Transverse colon (tissue), 4 donors: ENCODE data around the gene LYPD6B. TPM values are rescaled to one million over a fixed set of nuclear protein-coding genes. Genes with fewer than 3 reads are reported as not detected.

Experiments
- DNase-seq: peaks from one replicate; pipeline ENCODE4 v3.0.0-alpha.2; 2019
- H3K27ac ChIP-seq, 4 donors: fragments of 200-600 bp; sonication (generic); 2 replicates each; pipeline ENCODE4 v1.5.1; 2016 to 2018; ENCODE audit warnings: inconsistent platforms in 4 of 4
- H3K27me3 ChIP-seq: fragments of 200-600 bp; sonication (generic); 2 replicates; pipeline ENCODE4 v1.5.1; 2017; ENCODE audit warnings: inconsistent platforms
- H3K36me3 ChIP-seq, 4 donors: fragments of 200-600 bp; sonication (generic); 2 replicates each; pipeline ENCODE4 v1.5.1; 2017 to 2019; ENCODE audit warnings: inconsistent platforms in 4 of 4
- H3K4me1 ChIP-seq, 4 donors: fragments of 200-600 bp; sonication (generic); 2 replicates each; pipeline ENCODE4 v1.5.1; 2017 to 2020; ENCODE audit warnings: inconsistent platforms in 4 of 4
- H3K4me3 ChIP-seq, 4 donors: fragments of 200-600 bp; sonication (generic); 1 replicate in 1 of 4; 2 replicates in 3 of 4; pipeline versions ENCODE4 v1.5.1 to v1.6.1; 2017 to 2019; ENCODE audit warnings: inconsistent platforms in 4 of 4
- H3K9me3 ChIP-seq, 2 donors: fragments of 200-600 bp; sonication (generic); 2 replicates each; pipeline ENCODE4 v1.5.1; 2017 to 2019; ENCODE audit warnings: inconsistent platforms in 2 of 2
- EP300 ChIP-seq: sonication (generic); formaldehyde crosslinking; IDR thresholded peaks from one replicate; pipeline ENCODE4 v1.6.1; 2017; ENCODE audit warnings: antibody characterized with exemption, low read depth
- POLR2A ChIP-seq: fragments of 450-650 bp; IDR thresholded peaks from one replicate; pipeline ENCODE4 v1.6.1; 2016; ENCODE audit warnings: antibody characterized with exemption, mild to moderate bottlenecking, moderate library complexity
- POLR2AphosphoS5 ChIP-seq, 3 donors: sonication (generic); formaldehyde crosslinking; IDR thresholded peaks; one replicate each; pipeline ENCODE4 v1.6.1; 2016; ENCODE audit warnings: antibody characterized with exemption in 3 of 3
- WGBS, 2 donors: methylation state at CpG; one replicate each; pipeline ENCODE4 v1.1.5; 2018; ENCODE audit warnings: low coverage in 1 of 2; 5-methylcytosine and 5-hydroxymethylcytosine counted together
- in situ Hi-C, 4 donors: fragments of 200-750 bp; cut with MboI; loops; one replicate each; pipeline versions ENCODE4 v1.15.0 to v1.15.1; 2017; ENCODE audit warnings: low sequenced_read_pairs in 3 of 4, low pct_ligation_motif_present in 1 of 4, low pct_unique_long_range_greater_than_20kb in 1 of 4
- intact Hi-C: fragments of 100-400 bp; cut with DNase I; formaldehyde crosslinking; loops from one replicate; pipeline ENCODE4 v1.15.1; 2023; ENCODE audit warnings: low total_unique reads
- total RNA-seq, 4 donors: library from RNA; depleted of rRNA; stranded (reverse); fragments of >200 nt; gene quantifications; one replicate each; pipeline ENCODE4 v1.1.0, GENCODE V29; 2016
- TF ChIP-seq, protein P1 (sequence below), 5 experiments: fragments of 200-600 bp in 3 of 5; fragments of 450-650 bp in 2 of 5; sonication (generic) in 3 of 5; IDR thresholded peaks; 1 replicate in 2 of 5; 2 replicates in 3 of 5; pipeline ENCODE4 v1.5.1; 2016 to 2017; ENCODE audit warnings: antibody characterized with exemption in 5 of 5, inconsistent platforms in 3 of 5, mild to moderate bottlenecking in 2 of 5, moderate library complexity in 1 of 5

The LYPD6B gene
- total RNA-seq, 4 donors from 2014 or later: 1.1 to 3.1 (median 2.6) TPM; not detected in 1

DNA sequence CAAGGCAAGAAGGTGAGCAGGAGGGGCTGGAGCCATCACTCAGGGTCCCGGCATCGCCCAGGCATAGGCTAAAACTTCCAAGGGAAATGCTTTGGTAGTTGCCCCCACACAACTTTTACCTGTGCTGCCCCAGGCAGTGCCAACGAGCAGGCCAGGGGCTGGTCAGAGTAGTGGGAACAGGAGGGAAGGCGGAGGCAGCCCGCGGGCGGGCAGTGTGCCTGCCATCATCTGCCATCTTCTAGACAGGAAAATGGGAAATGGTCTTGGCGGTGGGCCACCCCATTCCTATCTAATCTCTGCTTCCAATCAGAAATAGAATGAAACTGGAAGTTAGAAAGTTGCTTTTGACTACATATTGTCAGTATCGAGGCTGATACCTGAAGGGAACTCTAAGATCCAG, 26.0 kb upstream of the LYPD6B start:
- Histone ChIP-seq H3K9me3 (no peaks in the 10 kb centered on the region), H3K27me3 (no peaks in the 10 kb centered on the region), H3K27ac (no peak overlapping the region), H3K4me3 (no peak overlapping the region), H3K4me1 (peaks cover 0 to 4% (median 1%) of the 10 kb centered on the region in 4 donors), H3K36me3 (no peaks in the 10 kb centered on the region)
- in situ Hi-C loops (loop anchor here in 1 of 4 donors (10.0 kb wide), 1 partner anchor 302 kb away; no protein-coding TSS in a partner anchor), intact Hi-C loops (no loop called here)
- no peak for DNase-seq
- 88 to 100% methylated on average over 4 to 9 of the region's 9 CpGs for WGBS, 2 donors
- TF ChIP-seq, protein P1, sequence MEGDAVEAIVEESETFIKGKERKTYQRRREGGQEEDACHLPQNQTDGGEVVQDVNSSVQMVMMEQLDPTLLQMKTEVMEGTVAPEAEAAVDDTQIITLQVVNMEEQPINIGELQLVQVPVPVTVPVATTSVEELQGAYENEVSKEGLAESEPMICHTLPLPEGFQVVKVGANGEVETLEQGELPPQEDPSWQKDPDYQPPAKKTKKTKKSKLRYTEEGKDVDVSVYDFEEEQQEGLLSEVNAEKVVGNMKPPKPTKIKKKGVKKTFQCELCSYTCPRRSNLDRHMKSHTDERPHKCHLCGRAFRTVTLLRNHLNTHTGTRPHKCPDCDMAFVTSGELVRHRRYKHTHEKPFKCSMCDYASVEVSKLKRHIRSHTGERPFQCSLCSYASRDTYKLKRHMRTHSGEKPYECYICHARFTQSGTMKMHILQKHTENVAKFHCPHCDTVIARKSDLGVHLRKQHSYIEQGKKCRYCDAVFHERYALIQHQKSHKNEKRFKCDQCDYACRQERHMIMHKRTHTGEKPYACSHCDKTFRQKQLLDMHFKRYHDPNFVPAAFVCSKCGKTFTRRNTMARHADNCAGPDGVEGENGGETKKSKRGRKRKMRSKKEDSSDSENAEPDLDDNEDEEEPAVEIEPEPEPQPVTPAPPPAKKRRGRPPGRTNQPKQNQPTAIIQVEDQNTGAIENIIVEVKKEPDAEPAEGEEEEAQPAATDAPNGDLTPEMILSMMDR (IDR thresholded peaks at IDR 0.05): no peak
- TF ChIP-seq EP300 (no peak), POLR2A (no peak), POLR2AphosphoS5 (IDR thresholded peaks at IDR 0.05) (no peak)

GRCh38 chr2:149015501-149015900, 23.0 kb upstream of the LYPD6B start:
- Histone ChIP-seq H3K27me3 (no peaks in the 10 kb centered on the region), H3K36me3 (no peaks in the 10 kb centered on the region), H3K9me3 (no peaks in the 10 kb centered on the region), H3K27ac (no peak overlapping the region), H3K4me3 (no peak overlapping the region), H3K4me1 (peaks cover 0 to 20% (median 5%) of the 10 kb centered on the region in 4 donors)
- intact Hi-C loops: no loop called here
- in situ Hi-C loops: loop anchor here in 2 of 4 donors (5.0 to 10.0 kb wide), 2 partner anchors 299 to 547 kb away; no protein-coding TSS in a partner anchor
- no peak for DNase-seq
- TF ChIP-seq EP300 (no peak), POLR2A (no peak), POLR2AphosphoS5 (IDR thresholded peaks at IDR 0.05) (no peak)
- TF ChIP-seq, protein P1 (IDR thresholded peaks at IDR 0.05): no peak
- 88 to 91% methylated on average over 1 of the region's 1 CpG for WGBS, 2 donors

- Histone ChIP-seq H3K9me3 (no peaks in the 10 kb centered on the region), H3K27ac (no peak overlapping the region), H3K4me3 (no peak overlapping the region), H3K36me3 (no peaks in the 10 kb centered on the region), H3K4me1 (peaks cover 0 to 20% (median 5%) of the 10 kb centered on the region in 4 donors), H3K27me3 (no peaks in the 10 kb centered on the region)
- TF ChIP-seq EP300 (no peak), POLR2AphosphoS5 (IDR thresholded peaks at IDR 0.05) (no peak), POLR2A (no peak)
- TF ChIP-seq, protein P1 (IDR thresholded peaks at IDR 0.05): no peak
- intact Hi-C loops (no loop called here), in situ Hi-C loops (loop anchor here in 2 of 4 donors (5.0 to 10.0 kb wide), 2 partner anchors 299 to 546 kb away; no protein-coding TSS in a partner anchor)
- WGBS, 2 donors: 83 to 91% methylated on average over 2 to 4 of the region's 4 CpGs
- DNase-seq: no peak
Measured at GRCh38 chr2:149015926-149016563, 22.5 kb upstream of the LYPD6B start.

DNA sequence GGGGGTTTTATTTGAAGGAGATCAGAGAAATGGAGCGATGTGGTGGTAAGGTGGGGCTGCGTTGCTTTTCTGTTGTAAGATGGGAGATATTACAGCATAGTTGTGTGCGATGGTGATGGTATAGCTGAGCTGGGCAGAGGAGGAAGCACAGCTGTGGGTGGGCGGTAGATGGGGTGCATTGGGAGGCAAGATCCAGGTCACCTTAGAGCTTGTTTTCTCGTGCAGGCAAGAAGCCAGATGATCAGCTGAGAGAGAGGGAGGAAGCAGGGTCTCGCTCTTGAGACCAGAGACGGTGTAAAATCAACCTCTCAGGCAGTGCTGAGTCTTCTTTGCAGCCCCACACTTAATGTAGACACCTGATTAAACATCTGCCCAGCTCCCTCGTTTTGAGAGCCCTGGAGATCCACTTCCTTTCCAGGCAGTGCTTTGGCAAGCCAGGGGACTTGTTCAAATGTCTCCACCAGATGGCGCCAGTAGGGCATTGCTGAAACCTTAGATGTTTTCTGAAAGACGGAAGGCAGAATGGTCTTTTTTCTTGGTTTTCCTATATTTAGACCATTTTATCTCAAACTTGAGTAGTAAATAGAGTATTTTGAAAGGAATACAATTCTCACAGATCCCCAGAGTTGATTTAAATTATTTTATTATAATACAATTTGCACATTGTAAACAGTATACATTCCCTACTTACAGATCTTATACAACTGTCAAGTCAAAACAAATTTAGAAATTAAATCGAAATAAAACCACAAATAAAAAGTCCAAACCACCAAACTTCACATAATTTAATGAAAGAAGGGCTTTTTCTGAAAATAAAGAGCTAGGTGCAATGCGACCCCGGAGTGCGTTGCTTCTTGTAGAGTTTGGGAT, 21.1 kb upstream of the LYPD6B start:
- TF ChIP-seq EP300 (no peak), POLR2AphosphoS5 (IDR thresholded peaks at IDR 0.05) (no peak), POLR2A (no peak)
- TF ChIP-seq, protein P1 (IDR thresholded peaks at IDR 0.05): peak; percentile 80 to 89 (median 85)
- in situ Hi-C loops: loop anchor here in 2 of 4 donors (5.0 to 10.0 kb wide), 2 partner anchors 297 to 545 kb away; no protein-coding TSS in a partner anchor
- peak; percentile 83 for DNase-seq

More for the DNA sequence above, 21.1 kb upstream of the LYPD6B start:
- Histone ChIP-seq H3K36me3 (no peaks in the 10 kb centered on the region), H3K4me1 (peaks cover 0 to 20% (median 5%) of the 10 kb centered on the region in 4 donors), H3K27ac (no peak overlapping the region), H3K9me3 (no peaks in the 10 kb centered on the region), H3K27me3 (no peaks in the 10 kb centered on the region), H3K4me3 (no peak overlapping the region)
- 48 to 49% methylated on average over 10 to 14 of the region's 14 CpGs for WGBS, 2 donors
- intact Hi-C loops: no loop called here
